Stimulated activated CD8-positive, alpha-beta memory T cell treated with anti-CD3 and anti-CD28 coated beads, Interleukin-4, amount 100 ng/mL, for 48 hours (primary cell): ENCODE measurements around the gene UTS2R.

Experiments used
- DNase-seq: peaks from one replicate; pipeline ENCODE4 v3.0.0-alpha.2; 2020

UTS2R gene

DNA sequence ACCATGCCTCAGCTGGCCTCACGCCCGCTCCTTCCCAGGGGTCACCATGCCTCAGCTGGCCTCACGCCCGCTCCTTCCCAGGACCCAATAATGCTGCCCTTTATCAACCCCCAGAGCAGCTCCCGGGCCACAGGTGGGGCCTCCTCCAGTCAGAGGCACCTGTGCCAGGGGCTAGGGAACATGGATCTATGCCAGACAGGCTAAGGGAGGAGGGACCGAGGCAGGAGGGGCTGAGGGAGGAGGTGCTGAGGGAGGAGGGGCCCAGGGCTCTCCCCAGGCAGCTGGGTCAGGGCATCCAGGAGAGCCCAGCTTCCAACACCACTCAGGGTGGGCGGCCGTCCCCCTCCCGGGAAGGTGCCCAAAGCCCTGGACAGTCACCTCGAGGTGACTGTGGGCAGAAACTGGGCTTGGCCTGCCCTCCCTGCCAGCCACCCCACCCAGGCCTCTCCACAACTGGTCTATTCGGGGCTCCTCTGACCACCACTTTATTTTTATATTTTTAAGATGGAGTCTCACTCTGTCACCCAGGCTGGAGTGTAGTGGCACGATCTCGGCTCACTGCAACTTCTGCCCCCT, 19.4 kb downstream of the UTS2R start:
- no peak for DNase-seq

DNA sequence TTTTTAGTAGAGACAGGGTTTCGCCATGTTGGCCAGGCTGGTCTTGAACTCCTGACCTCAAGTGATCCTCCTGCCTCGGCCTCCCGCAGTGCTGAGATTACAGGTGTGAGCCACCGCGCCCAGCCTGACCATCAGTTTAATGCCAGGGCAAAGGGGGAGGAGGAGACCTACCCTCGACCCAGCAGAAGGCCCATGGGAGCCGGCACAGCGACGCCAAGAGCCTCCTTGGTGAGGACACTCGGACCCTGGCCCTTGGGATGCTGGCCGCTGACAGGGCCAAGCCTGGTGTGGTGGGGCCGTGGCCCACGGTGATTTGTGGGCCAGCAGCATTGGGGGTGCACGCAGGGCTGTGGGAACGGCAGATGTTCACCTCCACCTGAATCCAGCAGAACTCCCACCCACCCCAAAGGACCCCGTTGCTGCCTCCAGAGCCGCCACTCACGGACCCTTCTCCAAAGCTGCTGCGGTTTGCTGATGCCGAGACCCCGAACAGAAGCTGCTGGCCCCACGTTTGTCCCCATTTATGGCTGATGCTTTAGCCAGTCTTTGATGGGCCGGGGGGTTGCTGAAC, 20.0 kb downstream of the UTS2R start:
- no peak for DNase-seq

DNA sequence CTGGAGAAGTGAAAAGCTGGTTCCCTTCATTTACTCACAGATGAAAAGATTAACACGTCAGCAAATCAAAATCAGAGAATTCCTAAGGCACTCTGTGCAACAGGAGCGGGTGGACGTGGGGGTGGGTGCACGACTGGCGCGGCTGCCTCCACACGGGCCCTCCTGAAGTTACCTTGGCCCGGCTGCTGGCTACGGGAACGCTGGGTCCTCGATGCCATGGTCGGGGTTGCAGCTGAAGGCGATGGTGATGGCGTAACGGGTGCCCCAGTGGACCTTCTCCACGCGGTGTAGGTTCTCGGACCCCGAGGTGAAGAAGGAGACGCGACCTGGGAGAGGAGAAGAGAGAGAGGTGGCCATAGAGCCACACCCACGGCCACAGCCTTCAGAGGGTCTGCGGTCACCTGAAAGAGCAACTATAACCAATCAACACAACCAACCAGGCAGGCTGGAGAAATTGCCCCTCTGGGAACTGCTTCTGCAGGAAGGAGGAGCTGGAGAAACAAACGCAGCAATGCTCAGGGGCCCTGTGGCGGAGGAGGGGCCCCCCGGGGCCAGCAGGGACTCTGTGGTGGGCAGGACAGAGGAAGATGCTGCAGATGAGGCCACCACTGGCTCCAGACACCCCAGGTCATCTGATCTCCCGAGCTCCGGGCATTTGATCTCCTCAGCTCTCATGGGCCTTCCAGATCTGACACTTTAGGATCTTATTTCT, 20.8 kb downstream of the UTS2R start:
- no peak for DNase-seq

DNA sequence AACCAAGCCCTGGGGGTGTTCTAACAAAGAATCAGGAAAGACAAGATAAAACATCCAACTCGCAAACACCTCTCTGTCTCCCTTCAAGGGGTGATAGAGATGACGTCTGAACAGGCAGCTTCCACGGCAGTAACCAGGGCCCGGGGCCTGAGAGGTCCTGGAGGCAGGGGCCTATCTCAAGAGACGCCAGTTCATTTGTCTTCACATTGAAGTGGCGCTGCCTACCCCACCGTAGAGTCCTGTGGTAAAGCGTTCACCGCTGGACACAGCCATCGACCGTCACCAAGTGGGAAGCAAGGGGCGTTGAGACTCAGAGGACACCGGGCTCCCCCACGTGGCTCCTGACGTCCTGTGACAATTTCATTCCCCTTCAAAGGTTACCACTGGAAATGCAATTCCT, 21.4 kb downstream of the UTS2R start:
- DNase-seq = no peak

DNA sequence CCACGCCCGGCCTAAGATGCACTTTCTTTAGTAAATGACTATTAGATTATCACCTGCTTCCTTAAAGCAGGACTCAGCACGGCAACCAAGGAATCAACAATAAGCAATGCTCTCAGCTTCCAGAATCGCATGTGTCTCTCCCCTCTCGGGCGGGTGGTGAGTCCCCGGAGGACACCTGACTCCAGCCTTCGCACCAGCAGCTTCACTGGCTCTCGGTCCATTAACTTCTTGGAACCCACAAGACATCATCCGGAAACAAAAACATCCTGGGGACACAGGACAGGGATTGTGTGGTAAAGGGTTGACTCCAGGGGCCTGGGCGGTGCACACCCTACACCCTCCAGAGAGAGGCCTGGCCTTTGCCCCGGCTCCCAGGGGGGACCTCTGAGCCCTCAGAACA, 22.7 kb downstream of the UTS2R start:
- no peak for DNase-seq

DNA sequence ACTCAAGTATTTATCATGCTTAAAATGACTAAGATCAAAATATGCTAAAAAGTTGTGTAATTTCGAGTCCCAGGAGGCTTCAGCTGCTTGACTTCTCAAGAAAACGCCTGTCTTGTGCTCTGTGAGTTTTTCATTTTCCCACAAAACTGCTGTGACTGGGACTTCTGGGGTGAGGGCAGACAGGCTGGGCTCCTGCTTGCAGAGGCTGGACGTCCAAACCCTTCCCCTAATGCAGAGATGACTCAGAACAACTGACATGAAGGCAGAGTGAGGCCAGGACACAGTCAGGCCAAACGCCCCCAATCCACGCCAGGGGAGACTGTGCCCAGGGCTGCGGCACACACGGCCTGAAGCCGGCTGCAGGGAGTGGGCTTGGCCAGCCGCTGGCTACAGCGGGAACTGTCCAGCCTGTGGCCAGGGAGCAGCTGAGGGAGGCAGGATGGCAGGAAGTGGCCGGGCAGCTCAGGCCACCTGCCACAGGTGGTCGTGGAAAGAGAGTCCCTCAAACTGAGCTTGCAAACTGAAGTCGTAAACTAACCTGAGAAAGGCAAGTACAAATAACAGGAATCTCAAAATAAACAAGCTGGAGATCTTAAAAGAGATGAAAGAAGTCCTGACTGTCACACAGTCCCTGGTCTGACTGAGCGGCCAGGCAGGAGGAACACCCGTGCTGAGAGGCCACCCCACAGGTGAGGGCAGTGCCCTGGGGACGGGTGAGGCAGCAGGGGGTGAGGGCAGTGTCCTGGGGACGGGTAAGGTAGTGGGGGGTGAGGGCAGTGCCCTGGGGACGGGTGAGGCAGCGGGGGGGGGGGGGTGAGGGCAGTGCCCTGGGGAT, 25.3 kb downstream of the UTS2R start:
- DNase-seq = no peak

DNA sequence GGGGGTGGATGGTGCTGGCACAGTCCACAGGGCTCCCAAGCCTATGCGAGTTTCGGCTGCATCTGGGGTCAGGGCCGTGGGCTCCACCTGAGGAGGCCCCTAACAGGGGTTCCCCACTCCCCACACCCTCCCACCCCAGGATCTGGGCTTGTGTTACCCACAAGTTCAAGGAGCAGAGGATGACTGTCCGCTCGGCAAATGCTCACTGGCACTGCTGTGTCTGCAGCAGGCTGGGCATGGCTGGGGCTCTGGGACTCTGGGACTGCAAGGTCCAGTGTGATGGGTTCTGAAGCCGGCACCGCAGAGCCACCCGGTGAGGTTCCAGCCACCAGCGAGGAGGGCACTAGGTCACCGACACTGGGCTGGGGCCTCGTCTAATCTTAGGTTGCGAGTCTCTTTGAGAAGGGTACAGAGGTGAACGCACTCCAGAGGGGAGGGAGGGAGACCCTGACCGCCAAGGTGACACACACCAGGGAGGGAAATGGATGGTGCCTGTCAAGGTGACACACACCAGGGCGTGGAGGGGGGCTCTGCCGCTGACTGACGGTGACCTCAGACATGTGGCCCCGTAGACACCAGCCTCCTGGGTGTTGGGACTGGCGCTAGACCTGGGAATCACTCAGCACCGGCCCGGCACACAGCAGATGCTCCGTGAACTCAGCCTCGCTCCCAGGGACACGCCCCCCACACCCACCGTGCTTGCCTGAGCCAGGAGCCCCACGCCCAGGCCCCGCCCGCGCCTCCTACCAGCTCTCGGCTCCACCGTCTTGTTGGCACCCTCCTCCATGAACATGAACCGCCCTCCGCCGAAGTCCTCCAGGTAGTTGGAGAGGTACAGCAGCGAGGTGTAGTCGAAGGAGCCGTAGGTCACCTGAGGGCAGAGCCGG, 26.1 kb downstream of the UTS2R start:
- DNase-seq = no peak

DNA sequence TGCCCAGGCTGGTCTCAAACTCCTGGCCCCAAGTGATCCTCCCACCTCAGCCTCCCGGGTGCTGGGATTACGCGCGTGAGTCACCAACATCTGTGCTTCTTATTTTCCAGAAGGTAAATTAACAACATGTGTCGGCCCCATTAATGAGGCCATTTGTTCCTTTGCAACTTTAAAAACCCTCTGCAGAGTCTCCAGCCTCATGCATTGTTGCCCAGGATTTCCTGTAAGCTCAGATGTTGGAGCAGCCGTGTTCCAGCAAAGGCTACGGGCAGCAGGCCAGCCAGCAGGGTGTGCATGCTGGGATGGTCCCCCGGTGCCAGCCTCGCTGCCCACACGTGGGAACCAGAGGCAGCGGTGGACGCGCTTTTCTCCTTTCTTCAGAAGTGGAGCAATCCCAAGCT, 27.5 kb downstream of the UTS2R start:
- no peak for DNase-seq

DNA sequence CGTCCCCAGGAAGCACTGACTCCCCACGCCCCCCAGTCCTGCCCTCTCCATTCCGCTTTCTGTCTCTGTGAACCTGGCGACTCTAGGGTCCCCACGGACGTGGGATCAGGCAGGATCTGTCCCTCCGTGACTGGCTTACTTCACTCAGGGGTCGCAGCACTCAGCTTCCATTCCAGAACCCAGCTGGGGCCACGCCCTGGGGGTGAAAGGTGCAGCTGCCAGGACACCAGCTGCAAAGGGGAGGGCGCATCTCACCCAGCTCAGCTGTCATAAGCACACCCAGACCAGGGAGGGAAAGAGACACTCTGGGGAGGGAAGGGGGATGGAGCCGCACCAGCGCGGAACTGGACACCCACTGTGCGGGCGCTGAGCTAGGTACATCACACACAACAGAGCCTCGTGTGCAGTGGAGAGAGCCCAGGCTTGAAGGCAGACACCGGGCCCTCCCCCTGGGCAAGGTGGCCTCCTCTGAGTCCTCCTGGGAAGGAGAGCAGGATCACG, 28.1 kb downstream of the UTS2R start:
- DNase-seq = no peak

DNA sequence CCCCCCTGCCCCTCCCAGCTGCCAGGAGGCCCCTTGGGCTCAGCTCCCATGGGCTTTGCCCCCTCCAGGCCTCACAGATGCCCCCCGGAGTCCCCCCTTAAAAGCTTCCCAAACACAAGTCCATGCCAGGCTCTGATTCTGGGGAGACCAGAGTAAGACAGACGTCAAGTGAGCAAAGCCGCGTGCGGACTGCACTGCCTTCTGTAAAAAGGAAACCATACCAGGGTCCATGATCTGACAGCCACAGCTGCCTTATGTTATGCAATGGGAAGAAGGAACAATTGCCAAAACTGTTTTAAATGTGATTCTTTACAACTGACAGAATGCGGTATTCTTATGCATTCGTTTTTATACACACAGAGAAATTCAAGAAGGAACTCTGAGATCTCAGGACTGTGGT, 28.6 kb downstream of the UTS2R start:
- no peak for DNase-seq

DNA sequence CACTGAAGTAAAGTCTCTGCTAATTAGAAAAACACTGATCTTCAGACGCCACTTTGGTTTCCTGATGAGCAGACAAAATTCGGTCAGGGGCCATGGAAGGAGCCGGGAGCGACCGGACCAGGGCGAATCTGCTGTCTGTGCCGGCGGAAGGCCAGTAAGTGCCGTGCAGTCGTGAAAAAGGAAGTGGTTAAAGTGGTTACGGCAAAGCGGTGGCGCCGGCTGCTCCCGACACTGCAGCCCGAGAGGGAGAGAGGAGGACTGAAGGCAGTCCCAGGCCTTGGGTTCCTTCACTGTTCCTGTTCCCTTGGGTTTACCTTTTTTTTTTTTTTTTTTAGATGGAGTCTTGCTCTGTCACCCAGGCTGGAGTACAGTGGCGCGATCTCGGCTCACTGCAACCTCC, 29.3 kb downstream of the UTS2R start:
- peak; percentile 70 for DNase-seq

DNA sequence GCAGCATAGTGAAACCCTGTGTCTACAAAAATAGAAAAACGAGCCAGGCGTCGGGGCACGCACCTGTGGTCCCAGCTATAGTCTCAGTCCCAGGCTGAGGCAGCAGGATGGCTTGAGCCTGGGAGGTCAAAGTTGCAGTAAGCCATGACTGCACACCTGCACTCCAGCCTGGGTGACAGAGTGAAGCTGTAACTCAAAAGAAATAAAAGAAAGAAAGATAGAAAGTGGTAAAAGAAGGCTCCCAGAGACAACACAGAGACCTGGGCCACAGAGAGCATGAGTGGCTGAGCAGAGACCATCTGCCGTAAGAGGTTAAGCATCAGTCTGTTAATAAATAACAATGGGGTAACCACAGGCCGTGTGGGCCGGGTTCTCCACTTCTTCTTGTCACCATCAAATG, 31.3 kb downstream of the UTS2R start:
- DNase-seq = no peak

DNA sequence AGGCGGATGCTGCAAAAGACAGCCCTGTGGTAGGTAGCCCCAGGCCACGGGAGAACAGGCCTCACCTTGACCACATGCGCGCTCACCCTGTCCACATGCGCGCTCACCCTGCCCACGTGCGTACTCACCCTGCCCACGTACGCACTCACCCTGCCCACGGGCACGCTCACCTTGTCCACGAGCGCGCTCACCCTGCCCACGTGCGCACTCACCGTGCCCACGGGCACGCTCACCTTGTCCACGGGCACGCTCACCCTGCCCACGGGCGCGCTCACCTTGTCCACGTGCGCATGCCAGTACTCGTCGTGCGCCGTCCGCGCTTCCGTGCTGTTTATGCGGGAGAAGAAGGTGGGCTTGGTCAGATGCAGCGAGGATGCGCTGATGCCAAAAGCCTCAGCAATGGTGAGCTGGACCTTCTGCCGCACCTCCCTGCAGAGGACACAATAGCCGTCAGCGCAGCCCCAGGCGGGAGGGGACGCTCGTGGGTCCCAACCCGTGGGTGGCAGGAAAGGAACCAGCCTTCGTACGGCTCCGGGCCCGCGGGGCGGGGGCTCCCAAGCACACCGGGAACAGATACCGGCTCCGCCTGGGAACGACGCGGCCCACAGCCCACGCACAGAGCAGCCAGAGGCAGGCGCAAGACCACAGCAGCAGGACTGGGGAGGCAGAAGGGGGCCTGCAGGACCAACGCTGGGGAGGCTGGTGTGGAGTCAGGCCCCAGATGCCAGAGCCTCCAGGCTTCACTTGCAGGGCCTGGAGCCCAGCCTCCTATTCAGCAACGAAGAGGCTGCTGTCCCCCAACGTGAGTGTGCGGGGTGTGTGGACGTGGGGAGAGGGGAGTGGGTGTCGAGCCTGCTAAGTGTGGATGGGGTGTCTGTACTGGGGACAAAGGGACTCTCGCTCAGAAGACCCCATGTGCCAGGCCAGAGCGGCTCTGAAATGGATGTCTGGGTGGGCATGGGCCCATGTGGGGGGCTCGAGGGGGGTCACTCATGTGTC, 32.4 kb downstream of the UTS2R start:
- no peak for DNase-seq

DNA sequence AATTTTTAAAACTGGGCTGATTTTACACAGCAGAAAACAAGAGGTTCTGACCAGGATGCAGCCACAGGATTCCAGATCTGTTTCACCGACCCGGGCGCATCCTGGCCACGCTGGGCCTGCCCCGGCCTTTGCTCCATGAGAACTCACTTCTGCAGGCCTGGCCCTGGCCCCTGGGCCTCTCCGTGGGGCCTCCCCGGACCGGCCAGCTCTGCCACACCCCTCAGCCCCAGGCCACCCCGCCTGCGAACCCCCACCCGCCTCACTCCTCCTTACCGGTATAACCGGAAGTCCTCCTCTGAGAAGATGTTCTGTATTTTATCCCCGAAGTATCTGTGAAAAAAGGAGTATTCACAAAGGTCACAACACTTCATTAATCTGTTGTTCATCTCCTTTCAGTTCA, 33.5 kb downstream of the UTS2R start:
- no peak for DNase-seq

DNA sequence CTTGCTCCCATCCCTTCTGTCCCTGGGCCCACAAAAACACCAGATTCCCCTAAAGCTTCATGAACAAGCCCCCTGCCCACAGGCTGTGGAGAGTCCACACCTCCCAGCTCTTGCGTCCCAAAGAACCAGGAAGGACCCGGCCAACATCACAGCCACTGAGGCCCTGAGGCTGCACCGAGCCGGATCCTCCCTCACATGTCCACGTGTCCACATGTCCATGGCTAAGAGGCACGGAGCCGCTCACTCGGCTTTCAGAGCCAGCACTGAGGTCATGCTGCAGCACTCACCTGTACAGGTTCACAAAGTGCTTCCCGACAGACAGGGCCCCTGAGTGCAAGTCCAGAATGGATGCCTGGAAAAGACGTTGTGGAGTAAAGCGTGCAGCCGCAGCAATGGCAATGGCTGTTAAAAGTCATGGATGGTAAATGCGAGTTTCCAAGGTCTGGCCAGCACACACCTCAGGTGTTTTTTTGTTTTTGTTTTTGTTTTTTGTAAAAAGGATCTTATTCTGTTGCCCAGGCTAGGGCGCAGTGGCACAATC, 34.6 kb downstream of the UTS2R start:
- no peak for DNase-seq

DNA sequence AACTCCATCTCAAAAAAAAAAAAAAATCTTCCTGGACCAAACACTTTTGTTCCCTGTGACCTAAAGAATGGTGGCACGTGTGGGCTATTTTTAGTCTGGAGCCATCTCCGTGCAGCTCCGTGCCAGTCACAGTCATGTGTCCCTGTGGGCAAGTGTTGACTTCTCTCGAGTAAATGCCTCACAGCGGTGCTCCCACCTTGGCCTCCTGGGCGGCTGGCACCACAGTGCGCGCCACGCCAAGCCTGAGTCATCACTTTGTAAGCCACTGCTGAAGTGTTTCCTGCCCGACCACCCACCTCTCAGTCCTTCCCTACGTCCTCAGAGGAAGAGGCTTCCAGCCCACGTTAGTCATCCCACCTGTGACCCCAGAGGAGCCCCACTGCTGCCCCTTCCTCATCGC, 35.7 kb downstream of the UTS2R start:
- no peak for DNase-seq

DNA sequence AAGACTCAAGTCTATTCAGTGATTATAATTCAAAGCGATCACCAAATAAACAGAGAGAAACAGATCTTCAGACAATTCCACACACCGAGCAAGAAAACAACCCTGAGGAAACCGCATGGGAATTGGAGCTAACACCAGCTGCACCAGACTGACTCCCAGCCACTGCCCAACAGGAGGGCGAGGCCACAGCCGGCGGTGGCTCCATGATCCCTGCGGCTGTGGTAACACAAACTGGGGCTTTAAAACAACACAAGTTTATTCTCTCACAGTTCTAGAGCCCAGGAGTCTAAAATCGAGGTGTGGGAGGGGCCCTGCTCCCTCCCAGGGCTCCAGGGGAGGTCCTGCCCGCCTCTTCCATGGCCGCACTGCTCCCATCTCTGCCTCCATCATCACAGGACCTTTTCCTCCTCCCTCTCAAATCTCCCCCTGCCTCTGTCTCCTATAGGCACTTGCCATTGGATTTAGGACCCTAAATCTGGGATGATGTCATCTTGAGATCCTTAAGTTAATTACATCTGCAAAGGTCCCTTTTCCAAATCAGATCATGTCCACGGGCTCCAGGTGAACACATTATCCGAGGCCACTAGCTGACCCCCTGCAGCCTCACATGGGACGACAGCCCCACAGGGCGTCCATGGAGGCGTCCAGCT, 36.8 kb downstream of the UTS2R start:
- DNase-seq = no peak

DNA sequence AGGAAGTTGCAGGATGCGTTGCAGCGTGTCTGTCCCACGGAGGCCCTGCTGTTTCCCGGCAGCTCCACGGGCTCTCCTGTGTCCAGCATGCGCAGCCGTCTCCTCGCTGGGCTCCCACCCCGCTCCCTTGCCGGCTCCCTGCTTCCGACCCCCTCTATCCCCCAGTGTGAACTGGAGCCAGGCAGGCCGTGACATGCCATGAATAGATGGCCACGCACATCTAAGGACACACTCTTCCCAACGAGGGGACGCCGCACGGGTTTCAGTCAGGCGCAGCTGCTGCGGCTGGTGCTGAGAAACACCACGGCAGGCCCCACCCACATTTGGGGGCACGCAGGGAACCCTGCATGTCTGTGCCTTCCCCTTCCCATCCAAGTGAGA, 37.4 kb downstream of the UTS2R start:
- no peak for DNase-seq

DNA sequence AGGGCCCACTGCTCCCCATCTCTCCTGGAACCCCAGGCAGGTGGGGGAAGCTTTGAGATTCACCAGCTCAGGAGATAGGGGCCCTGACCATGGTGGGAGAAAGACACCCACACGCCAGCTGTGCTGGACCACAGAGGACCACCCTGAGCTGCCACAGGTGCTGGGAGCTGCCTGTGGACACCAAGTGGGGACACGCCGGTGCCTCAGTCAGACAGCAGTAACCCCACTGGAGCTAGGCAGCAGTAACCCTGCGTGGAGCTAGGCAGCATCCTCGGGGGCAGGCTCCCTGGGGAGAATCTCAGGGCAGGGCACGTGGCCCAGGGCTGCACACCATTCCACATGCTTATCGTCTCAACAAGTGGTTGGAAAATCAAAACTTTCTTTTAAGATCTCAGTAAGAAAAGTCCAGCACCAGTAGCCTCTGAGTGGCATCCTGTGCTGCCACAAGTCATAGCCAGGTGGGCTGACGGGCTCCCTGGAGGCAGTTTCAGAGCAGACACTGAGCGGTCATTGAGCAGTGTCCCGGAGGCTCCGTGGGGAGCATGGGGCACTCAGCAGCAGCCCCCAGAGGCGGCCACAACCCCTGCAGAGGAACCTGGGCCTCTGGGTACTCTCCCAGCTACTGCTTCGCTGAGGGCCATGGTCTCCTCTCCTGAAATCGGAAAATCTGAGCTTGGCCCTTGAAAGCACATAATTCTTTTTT, 38.6 kb downstream of the UTS2R start:
- DNase-seq = no peak
